Measurements from ENCODE around the gene LRCH4.
"Not testable (repeated sequence)": the region's sequence is repeated elsewhere in the genome, so short reads cannot be mapped to it uniquely, and the experiment has no call there.

The LRCH4 gene

GRCh38 chr7:100544386-100544785 is 41.5 kb downstream of the LRCH4 start:
- H2BK15ac ChIP-seq (replicated peaks; ENCODE audit: low read depth), result no peak overlapping the region
- H3K4ac ChIP-seq (ENCODE audit: low read depth, low read length), result no peak overlapping the region
- peak overlapping the region; percentile 10 for H2BK120ac ChIP-seq (ENCODE audit: low read depth, low read length)
- no CpG with 5 or more reads among the region's 5 CpGs for WGBS (ENCODE audit: extremely low coverage, insufficient coverage, low lambda C conversion rate)
- no peak overlapping the region for H3K9ac ChIP-seq (ENCODE audit: low read length)
- no peak overlapping the region for H3K4me3 ChIP-seq (ENCODE audit: low read length)
- H3K18ac ChIP-seq (ENCODE audit: low read length), result peak overlapping the region; percentile 2
- H3K36me3 ChIP-seq (ENCODE audit: control insufficient read depth, insufficient read depth, low read length), result no peaks in the 10 kb centered on the region
- no peak overlapping the region for H2AK5ac ChIP-seq (ENCODE audit: low read length)
- no peak for DNase-seq
- no peak overlapping the region for H3K23ac ChIP-seq (ENCODE audit: low read length)
- H2BK5ac ChIP-seq (ENCODE audit: low read length), result peak overlapping the region; percentile 14
- no peaks in the 10 kb centered on the region for H3K27me3 ChIP-seq (ENCODE audit: insufficient read depth, low read length, poor library complexity)
- H3K27ac ChIP-seq (ENCODE audit: low read depth, low read length), result peak overlapping the region; percentile 27
- H3K79me1 ChIP-seq (ENCODE audit: low read length), result peaks cover 4% of the 10 kb centered on the region
- no peak overlapping the region for H3K4me2 ChIP-seq (ENCODE audit: low read length)
- H3K56ac ChIP-seq (ENCODE audit: low read length), result peak overlapping the region; percentile 58
- H4K8ac ChIP-seq (ENCODE audit: low read depth, low read length), result no peak overlapping the region
- H4K5ac ChIP-seq (ENCODE audit: low read length), result no peak overlapping the region
- peaks cover 35% of the 10 kb centered on the region for H3K4me1 ChIP-seq (ENCODE audit: control insufficient read depth, low read depth, low read length)
- no peaks in the 10 kb centered on the region for H3K79me2 ChIP-seq (ENCODE audit: control insufficient read depth, insufficient read depth, low read length)

GRCh38 chr7:100543586-100543985 is 42.3 kb downstream of the LRCH4 start:
- no peak overlapping the region for H3K4me3 ChIP-seq (ENCODE audit: low read length)
- no peak overlapping the region for H4K5ac ChIP-seq (ENCODE audit: low read length)
- peak overlapping the region; percentile 44 for H3K18ac ChIP-seq (ENCODE audit: low read length)
- H3K9ac ChIP-seq (ENCODE audit: low read length), result no peak overlapping the region
- H3K79me2 ChIP-seq (ENCODE audit: control insufficient read depth, insufficient read depth, low read length), result no peaks in the 10 kb centered on the region
- H3K4me1 ChIP-seq (ENCODE audit: control insufficient read depth, low read depth, low read length), result peaks cover 35% of the 10 kb centered on the region
- H3K56ac ChIP-seq (ENCODE audit: low read length), result peak overlapping the region; percentile 62
- H3K4ac ChIP-seq (ENCODE audit: low read depth, low read length), result no peak overlapping the region
- H2BK120ac ChIP-seq (ENCODE audit: low read depth, low read length), result no peak overlapping the region
- H3K36me3 ChIP-seq (ENCODE audit: control insufficient read depth, insufficient read depth, low read length), result no peaks in the 10 kb centered on the region
- no peak overlapping the region for H4K8ac ChIP-seq (ENCODE audit: low read depth, low read length)
- H3K23ac ChIP-seq (ENCODE audit: low read length), result no peak overlapping the region
- WGBS (ENCODE audit: extremely low coverage, insufficient coverage, low lambda C conversion rate), result no CpG with 5 or more reads among the region's 1 CpG
- peaks cover 4% of the 10 kb centered on the region for H3K79me1 ChIP-seq (ENCODE audit: low read length)
- no peak for DNase-seq
- no peak overlapping the region for H2AK5ac ChIP-seq (ENCODE audit: low read length)
- H2BK5ac ChIP-seq (ENCODE audit: low read length), result no peak overlapping the region
- H3K4me2 ChIP-seq (ENCODE audit: low read length), result no peak overlapping the region
- H2BK15ac ChIP-seq (replicated peaks; ENCODE audit: low read depth), result no peak overlapping the region
- no peaks in the 10 kb centered on the region for H3K27me3 ChIP-seq (ENCODE audit: insufficient read depth, low read length, poor library complexity)
- H3K27ac ChIP-seq (ENCODE audit: low read depth, low read length), result no peak overlapping the region

DNA sequence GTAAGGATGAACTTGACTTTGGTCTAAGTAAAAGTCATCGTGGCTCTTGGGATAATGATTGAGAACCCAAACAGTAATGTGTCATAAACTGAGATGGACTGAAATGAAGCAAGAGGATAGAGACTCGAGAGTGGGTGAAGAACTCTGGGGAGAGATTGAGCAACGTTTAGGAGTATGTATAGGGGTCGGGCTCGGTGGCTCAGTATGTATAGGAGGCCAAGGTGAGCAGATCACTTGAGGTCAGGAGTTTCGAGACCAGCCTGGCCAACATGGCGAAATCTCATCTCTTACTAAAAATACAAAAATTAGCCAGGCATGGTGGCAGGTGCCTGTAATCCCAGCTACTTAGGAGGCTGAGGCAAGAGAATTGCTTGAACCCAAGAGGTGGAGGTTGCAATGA is 44.6 kb downstream of the LRCH4 start:
- H2BK5ac ChIP-seq (ENCODE audit: low read length); H3K79me2 ChIP-seq (ENCODE audit: control insufficient read depth, insufficient read depth, low read length); H3K4me2 ChIP-seq (ENCODE audit: low read length); H3K9ac ChIP-seq (ENCODE audit: low read length); H3K79me1 ChIP-seq (ENCODE audit: low read length); H3K56ac ChIP-seq (ENCODE audit: low read length); H2BK120ac ChIP-seq (ENCODE audit: low read depth, low read length); H4K5ac ChIP-seq (ENCODE audit: low read length); H2BK15ac ChIP-seq (replicated peaks; ENCODE audit: low read depth); H3K27me3 ChIP-seq (ENCODE audit: insufficient read depth, low read length, poor library complexity); H3K4me3 ChIP-seq (ENCODE audit: low read length); H3K23ac ChIP-seq (ENCODE audit: low read length); H4K8ac ChIP-seq (ENCODE audit: low read depth, low read length); H3K4ac ChIP-seq (ENCODE audit: low read depth, low read length); H2AK5ac ChIP-seq (ENCODE audit: low read length); H3K36me3 ChIP-seq (ENCODE audit: control insufficient read depth, insufficient read depth, low read length); H3K18ac ChIP-seq (ENCODE audit: low read length); DNase-seq: not testable (repeated sequence)
- no CpG with 5 or more reads among the region's 7 CpGs for WGBS (ENCODE audit: extremely low coverage, insufficient coverage, low lambda C conversion rate)
- peak overlapping the region; percentile 13 for H3K27ac ChIP-seq (ENCODE audit: low read depth, low read length)
- H3K4me1 ChIP-seq (ENCODE audit: control insufficient read depth, low read depth, low read length), result peaks cover 30% of the 10 kb centered on the region

DNA sequence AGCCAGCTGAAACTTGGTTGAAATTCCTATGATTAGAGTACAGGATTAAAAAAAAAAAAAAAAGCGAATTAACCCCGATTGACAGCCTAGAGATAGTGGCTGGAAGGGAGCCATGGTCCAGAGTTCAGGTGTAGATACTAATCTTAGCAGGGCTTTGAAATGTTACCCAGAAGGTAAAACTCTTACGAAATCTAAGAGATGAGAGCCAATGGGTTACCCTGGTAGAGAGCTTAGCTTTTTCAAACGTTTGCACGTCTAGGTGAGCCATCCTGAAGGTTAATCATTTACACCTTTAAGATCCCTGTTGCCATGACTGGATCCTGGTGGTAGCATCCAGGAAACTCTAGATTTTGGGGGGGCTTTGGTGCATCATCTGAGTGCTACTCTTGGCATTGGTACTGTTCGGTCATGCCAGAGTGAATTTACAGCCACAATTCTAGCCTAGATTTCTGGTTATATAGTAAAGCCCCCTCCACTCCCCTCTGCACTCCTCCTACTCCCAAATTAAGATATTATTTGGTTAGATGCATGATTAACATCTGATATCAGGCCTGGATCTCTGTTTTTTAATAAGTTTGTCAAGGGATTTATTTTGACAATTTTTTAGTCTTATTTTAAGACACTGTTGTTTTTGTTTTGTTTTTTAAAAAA is 45.7 kb downstream of the LRCH4 start:
- H4K8ac ChIP-seq (ENCODE audit: low read depth, low read length), result no peak overlapping the region
- H2BK5ac ChIP-seq (ENCODE audit: low read length), result no peak overlapping the region
- WGBS (ENCODE audit: extremely low coverage, insufficient coverage, low lambda C conversion rate), result no CpG with 5 or more reads among the region's 6 CpGs
- H3K56ac ChIP-seq (ENCODE audit: low read length), result peak overlapping the region; percentile 75
- DNase-seq, result no peak
- H3K23ac ChIP-seq (ENCODE audit: low read length), result no peak overlapping the region
- no peak overlapping the region for H3K27ac ChIP-seq (ENCODE audit: low read depth, low read length)
- H3K79me1 ChIP-seq (ENCODE audit: low read length), result peaks cover 4% of the 10 kb centered on the region
- no peaks in the 10 kb centered on the region for H3K36me3 ChIP-seq (ENCODE audit: control insufficient read depth, insufficient read depth, low read length)
- H3K4ac ChIP-seq (ENCODE audit: low read depth, low read length), result no peak overlapping the region
- no peak overlapping the region for H2AK5ac ChIP-seq (ENCODE audit: low read length)
- H3K9ac ChIP-seq (ENCODE audit: low read length), result peak overlapping the region; percentile 68
- no peaks in the 10 kb centered on the region for H3K27me3 ChIP-seq (ENCODE audit: insufficient read depth, low read length, poor library complexity)
- H3K79me2 ChIP-seq (ENCODE audit: control insufficient read depth, insufficient read depth, low read length), result no peaks in the 10 kb centered on the region
- H4K5ac ChIP-seq (ENCODE audit: low read length), result no peak overlapping the region
- H3K4me3 ChIP-seq (ENCODE audit: low read length), result peak overlapping the region; percentile 56
- H3K4me1 ChIP-seq (ENCODE audit: control insufficient read depth, low read depth, low read length), result peaks cover 20% of the 10 kb centered on the region
- no peak overlapping the region for H2BK15ac ChIP-seq (replicated peaks; ENCODE audit: low read depth)
- H3K18ac ChIP-seq (ENCODE audit: low read length), result no peak overlapping the region
- H2BK120ac ChIP-seq (ENCODE audit: low read depth, low read length), result no peak overlapping the region
- H3K4me2 ChIP-seq (ENCODE audit: low read length), result peak overlapping the region; percentile 89

DNA sequence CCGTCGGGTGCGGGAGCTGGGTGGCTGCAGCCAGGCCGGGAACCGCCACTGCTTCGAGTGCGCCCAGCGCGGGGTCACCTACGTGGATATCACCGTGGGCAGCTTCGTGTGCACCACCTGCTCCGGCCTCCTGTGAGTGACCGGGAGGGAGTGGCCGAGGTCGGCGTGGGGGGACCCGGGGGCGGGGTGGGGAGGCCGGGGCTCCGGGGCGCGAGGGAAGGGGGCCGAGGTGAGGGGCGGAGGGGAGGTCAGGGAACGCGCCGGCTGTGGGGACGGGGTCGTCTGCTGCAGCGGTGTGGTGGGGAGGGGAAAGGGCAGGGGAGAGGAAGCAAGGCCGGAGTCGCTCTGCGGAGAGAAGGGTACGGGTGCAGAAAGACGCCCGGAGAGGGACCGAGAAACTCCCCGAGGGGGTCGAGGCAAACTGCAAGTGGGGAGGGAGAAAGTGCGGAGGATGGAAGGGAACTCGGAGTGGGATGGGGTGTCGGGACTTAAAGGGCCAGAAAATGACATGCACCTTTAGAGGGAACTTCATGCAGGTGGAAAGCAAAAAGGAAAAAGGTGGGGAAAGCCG is 46.4 kb downstream of the LRCH4 start:
- peak overlapping the region; percentile 58 for H3K4me3 ChIP-seq (ENCODE audit: low read length)
- no peak overlapping the region for H3K23ac ChIP-seq (ENCODE audit: low read length)
- H3K79me2 ChIP-seq (ENCODE audit: control insufficient read depth, insufficient read depth, low read length), result no peaks in the 10 kb centered on the region
- H3K4ac ChIP-seq (ENCODE audit: low read depth, low read length), result no peak overlapping the region
- H2BK120ac ChIP-seq (ENCODE audit: low read depth, low read length), result no peak overlapping the region
- no peak overlapping the region for H4K8ac ChIP-seq (ENCODE audit: low read depth, low read length)
- H2BK15ac ChIP-seq (replicated peaks; ENCODE audit: low read depth), result no peak overlapping the region
- peak overlapping the region; percentile 80 for H3K56ac ChIP-seq (ENCODE audit: low read length)
- no peak overlapping the region for H2BK5ac ChIP-seq (ENCODE audit: low read length)
- peak overlapping the region; percentile 89 for H3K4me2 ChIP-seq (ENCODE audit: low read length)
- no peak for DNase-seq
- no peak overlapping the region for H3K18ac ChIP-seq (ENCODE audit: low read length)
- WGBS (ENCODE audit: extremely low coverage, insufficient coverage, low lambda C conversion rate), result no CpG with 5 or more reads among the region's 44 CpGs
- no peak overlapping the region for H4K5ac ChIP-seq (ENCODE audit: low read length)
- H3K27me3 ChIP-seq (ENCODE audit: insufficient read depth, low read length, poor library complexity), result no peaks in the 10 kb centered on the region
- H3K4me1 ChIP-seq (ENCODE audit: control insufficient read depth, low read depth, low read length), result peaks cover 17% of the 10 kb centered on the region
- no peak overlapping the region for H2AK5ac ChIP-seq (ENCODE audit: low read length)
- H3K27ac ChIP-seq (ENCODE audit: low read depth, low read length), result no peak overlapping the region
- peaks cover 4% of the 10 kb centered on the region for H3K79me1 ChIP-seq (ENCODE audit: low read length)
- H3K9ac ChIP-seq (ENCODE audit: low read length), result peak overlapping the region; percentile 70
- H3K36me3 ChIP-seq (ENCODE audit: control insufficient read depth, insufficient read depth, low read length), result no peaks in the 10 kb centered on the region

Measured in mesendoderm (in vitro differentiated cells).